ENCODE results near the gene EFHC2.

DNA sequence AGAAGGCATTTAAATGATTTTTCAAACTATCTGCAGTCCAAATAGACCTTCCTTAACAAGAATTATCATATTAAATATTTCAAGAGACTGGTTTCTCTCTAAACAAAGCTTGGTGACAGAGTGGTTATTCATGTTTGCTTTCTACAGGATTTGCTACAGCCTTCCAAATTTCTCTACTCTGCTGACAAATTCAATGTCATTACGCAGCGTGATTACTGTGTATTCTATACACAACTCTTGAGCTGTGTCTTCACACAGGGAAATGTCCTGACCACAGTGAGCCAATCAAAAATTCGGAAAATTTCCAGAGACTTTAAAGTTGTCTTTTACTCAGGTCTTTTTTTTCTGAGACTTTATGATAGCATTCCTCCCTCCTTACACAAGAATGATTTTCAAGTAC is 75.6 kb downstream of the EFHC2 start:
- TF ChIP-seq, protein P1, sequence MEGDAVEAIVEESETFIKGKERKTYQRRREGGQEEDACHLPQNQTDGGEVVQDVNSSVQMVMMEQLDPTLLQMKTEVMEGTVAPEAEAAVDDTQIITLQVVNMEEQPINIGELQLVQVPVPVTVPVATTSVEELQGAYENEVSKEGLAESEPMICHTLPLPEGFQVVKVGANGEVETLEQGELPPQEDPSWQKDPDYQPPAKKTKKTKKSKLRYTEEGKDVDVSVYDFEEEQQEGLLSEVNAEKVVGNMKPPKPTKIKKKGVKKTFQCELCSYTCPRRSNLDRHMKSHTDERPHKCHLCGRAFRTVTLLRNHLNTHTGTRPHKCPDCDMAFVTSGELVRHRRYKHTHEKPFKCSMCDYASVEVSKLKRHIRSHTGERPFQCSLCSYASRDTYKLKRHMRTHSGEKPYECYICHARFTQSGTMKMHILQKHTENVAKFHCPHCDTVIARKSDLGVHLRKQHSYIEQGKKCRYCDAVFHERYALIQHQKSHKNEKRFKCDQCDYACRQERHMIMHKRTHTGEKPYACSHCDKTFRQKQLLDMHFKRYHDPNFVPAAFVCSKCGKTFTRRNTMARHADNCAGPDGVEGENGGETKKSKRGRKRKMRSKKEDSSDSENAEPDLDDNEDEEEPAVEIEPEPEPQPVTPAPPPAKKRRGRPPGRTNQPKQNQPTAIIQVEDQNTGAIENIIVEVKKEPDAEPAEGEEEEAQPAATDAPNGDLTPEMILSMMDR (IDR thresholded peaks at IDR 0.05), result no peak
- TF ChIP-seq POLR2A (IDR thresholded peaks at IDR 0.05), result no peak

All from thyroid gland (tissue), 4 donors.